NCI-H128 (cell line): Measurements from ENCODE around the gene CNR2.
"Not testable (repeated sequence)": the region's sequence is repeated elsewhere in the genome, so short reads cannot be mapped to it uniquely, and the experiment has no call there.

Experiments
- DNase-seq: peaks from one replicate; lab custom pipeline; 2025; ENCODE audit not compliant: unreplicated experiment; lab: John Stamatoyannopoulos, UW

Gene CNR2

DNA sequence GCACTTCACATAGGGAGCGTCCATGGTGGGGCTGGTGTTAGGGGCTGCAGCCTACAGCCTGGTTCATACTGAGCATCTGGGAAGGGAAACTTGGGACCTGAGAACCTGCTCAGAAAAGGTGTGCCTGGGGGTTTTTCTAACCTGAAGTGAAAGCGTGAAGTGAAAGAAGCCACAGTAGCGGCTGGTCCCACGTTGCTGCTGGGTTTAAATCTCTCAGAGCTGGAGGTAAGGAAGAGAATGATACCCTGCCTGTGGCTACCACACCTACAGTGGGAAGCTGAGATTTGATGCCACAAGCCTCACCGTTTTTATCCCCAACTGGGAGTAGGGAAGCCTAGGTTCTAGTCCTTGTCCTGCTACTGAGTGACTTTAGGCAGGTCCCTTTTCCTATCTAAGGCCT lies 24.1 kb downstream of the CNR2 start:
- DNase-seq = no peak

DNA sequence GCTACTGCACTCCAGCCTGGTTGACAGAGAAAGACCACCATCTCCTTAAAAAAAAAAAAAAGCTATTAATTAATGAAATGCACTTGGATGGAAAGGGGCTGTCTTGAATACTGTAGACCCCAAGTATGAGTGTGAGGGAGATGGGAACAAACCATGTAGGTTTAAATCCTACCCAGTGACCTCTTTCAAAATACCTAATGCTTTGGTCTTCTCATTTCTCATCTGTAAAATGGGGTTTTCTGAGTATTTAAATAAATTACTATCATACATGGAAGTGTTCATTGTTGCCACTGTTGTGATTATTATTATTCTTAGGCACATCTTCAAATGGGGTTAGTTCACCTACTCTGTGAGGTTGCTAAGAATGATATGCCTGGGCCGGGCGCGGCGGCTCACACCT lies 27.9 kb downstream of the CNR2 start:
- DNase-seq = no peak

DNA sequence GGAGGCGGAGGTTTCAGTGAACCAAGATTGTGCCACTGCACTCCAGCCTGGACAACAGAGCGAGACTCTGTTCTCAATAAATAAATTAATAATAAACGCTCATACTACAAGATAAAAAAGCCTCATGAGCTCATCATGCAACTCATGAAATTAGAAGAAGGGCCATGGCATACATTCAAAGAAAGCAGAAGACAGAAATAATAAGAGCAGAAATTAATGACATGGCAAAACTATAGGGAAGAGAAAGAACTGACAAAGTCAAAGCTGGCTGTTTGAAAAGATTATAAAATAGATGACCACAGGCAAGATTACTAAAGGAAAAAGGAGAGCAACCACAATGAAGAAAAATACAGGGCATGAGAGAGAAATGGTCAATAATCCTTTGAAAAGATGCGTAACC lies 30.4 kb downstream of the CNR2 start:
- no peak for DNase-seq

DNA sequence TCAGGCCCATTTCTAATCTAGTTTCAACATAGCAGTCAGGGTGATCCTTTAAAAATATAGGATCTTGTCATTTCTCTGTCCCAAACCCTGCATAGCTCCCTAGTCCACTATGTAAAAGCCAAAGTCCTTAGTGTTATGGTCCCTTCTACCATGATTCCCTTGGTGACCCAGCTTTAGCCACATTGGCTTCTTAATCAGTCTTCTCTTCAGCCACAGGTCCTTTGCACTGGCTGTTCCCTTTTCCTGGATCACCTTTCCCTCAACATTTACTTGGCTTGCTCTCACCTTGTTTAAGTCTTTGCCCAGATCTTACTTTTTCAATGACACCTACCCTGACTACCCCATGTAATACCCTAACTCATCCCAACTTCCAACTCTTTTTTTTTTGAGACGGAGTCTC lies 33.4 kb downstream of the CNR2 start:
- no peak for DNase-seq

DNA sequence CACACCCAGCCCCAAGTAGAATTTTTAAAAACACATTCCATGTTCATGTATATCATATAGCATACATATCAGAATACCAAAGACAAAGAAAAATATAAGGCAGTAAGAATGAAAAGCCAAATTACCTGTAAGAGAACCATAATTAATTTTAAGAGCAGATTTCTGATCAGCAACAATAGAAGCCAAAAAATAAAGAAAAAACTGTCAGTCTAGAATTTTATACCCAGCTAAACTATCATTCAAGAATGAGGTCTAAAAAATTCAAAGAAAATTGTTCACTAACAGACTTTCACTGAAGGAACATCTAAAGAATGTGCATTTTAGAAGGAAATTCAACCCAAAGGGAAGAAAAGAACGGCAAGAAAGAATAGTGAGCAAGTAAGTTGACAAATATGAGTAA lies 34.5 kb downstream of the CNR2 start:
- no peak for DNase-seq

DNA sequence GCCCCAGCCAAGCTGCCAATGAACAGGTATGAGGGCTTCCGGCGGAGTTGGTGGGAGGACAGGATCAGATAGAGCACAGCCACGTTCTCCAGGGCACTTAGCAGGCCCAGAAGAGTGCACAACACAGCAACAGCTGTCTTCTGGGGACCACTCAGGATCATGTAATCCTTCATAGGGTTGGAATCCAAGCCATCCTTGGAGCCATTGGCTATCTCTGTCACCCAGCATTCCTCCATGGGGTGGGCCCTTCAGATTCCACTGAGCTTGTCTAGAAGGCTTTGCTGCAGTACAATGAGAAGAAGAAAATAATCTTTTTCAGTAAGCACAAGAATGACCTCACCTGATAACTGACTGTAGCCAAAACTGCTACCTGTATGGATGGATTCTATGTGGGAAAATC lies 37.8 kb downstream of the CNR2 start:
- no peak for DNase-seq

DNA sequence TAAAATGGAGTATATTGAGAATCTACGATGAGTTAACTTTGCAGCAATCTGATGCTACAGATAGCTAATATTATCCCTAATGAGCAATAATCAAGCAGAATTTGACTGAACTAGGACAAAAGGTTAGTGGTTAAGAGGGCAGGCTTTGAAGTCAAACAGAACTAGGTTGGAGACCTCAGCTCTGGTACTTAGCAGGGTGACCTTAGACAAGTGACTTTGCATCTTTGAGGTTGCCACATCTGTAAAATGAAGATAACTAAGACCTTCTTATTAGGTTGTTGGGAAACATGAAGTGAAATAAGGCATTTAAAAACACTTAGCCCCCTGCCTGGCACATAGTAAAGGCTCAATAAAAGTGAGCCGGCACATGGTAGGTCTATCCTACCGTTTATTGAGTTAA lies 40.7 kb downstream of the CNR2 start:
- DNase-seq = no peak

DNA sequence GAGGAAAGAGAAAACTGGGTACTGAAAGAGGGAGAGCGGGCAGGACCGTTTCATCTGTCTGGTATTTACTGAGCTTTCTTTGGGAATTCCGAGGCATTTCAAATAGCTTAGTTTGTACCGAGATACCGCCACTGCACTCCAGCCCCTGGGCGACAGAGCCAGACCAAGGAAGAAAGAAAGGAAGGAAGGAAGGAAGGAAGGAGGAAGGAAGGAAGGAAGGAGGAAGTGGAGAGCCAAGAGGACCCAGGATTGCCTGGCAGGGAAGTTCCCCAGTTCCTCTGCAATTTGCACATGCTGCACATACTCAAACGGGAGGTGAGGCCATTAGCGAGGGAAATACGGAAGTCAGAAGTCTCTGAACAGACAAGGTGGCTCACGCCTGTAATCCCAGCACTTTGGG lies 44.1 kb downstream of the CNR2 start:
- no peak for DNase-seq

DNA sequence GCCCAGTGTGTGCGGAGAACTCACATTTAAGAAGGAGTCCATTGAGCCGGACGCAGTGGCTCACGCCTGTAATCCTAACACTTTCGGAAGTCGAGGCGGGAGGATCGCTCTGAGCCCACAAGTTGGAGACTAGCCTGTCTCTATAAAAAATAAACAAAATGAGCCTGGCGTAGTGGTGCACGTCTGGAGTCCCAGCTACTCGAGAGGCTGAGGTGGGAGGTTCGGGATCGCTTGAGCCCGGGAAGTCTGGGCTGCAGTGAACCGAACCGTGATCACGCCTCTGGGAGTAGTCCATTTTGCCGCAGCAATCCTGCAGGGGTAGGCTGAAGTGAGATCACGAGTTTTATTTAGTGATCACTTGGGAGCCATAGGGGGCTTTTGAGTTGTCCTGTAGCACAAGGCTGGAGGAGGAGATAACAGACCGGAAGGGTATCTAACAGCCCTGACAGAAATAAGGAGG lies 44.6 kb downstream of the CNR2 start:
- no peak for DNase-seq

DNA sequence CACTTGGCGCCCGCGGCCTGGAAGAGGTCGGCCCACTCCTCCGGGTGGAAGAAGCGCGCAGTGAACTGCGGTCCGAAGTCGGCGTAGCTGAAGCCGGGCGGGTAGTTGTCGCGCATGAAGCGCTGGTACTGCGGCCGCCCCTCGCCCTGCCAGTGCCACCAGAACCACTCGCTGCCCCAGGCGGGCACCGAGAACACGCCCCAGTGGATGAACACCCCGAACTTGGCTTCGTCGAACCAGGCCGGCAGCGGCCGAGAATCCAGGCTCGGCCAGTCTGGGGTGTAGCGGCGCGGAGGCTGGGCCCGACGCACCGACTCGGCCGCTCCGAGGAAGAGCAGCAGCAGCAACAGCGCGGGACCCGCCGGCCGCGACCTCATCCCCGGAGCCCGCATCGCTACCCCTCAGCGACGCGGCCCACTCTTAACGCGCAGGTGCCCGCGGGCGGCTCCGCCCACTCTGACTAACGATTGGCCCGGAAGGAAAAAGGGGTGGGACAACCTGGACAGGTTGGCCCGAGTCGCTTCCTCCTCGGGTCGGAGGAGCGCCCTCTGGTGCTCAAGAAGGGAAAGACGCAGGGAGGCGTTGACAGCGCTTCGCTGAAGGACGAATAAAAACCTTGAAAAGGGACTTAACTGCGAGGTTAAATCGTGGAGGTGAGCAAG lies 45.1 kb downstream of the CNR2 start, which contains the start of gene FUCA1:
FUCA1 (minus strand) TSS at position 396 of the 662 bp plus-strand sequence; CDS start at position 392, 4 bp downstream.
- DNase-seq = peak; percentile 98

DNA sequence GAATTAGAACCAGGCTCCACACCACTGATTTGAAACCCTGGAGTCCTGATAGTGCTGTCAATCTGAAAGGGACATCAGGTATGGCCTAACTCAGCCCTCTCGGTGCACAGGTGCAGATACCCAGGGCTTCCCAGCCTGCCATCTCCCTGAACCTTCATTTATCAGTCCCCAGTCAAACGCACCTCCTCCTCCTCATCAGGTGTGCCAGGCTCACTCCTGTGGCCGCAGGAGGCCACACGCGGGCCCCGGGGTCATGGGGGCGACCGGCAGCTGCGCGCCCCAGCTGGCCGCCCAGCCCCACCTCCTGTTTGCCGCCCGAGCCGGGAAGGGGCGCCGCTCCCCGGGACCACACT lies 45.6 kb downstream of the CNR2 start:
- no peak for DNase-seq

DNA sequence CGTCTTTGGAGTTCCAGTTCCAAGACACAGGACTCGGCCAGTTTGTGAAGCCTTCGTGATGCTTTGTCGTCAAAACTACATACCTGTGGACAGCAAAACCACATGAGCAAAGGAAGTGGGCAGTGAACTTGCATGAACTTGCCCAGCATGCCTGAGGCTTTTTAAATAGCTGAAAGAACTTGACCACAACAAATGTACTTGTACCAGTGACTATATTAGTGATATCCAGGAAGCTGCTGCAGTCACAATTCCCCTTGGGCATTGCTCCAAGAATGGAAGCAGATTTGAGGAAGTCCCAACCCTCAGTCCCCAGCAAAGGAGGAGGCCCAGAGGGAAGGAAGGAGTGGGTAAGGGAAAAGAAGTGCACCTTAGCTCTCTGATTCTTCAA lies 47.6 kb downstream of the CNR2 start:
- no peak for DNase-seq

DNA sequence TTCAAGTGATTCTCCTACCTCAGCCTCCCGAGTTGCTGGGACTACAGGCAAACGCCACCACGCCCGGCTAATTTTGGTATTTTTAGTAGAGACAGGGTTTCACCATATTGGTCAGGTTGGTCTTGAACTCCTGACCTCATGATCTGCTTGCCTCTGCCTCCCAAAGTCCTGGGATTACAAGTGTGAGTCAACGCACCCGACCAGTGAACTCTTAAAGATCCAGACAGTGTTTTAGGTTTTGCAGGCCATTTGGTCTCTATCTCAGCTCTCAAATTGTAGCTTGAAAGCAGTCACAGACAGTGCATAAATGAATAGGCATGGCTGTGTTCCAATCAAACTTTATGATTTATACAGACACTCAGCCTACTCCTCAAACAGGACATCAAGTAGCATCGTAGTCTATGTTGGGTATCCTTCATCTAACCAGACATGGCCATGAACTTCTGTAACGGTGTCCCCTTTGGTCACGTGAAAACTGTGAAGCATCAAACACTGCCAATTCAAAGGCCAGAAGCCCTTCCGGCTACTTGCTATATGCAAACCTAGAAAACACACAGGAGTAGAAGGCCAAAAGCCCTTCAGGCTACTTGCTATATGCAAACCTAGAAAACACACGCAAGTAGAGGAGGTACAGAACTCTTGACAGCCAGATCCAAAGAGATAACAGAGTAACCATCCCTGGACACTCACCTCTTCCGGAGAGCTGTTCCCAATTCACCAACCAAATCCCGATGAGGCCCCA lies 48.2 kb downstream of the CNR2 start:
- no peak for DNase-seq

DNA sequence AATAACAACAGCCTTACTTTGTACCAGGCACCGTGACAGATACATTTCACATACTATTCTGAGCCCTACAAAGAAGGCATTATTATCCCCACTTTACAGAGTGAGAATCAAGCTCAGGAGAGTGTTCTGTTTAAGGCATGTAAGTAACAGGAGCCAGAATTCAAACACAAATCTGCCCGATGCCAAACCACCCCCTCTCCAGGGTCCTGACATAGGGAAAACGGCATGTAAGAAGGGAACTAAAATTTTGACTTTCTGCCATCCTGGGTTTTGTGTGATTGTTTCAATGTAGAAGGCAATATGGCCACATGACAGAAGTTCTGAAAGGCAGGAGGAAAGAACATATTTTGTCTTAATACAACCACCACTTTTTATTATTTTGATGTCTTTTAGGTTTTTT lies 50.5 kb downstream of the CNR2 start:
- no peak for DNase-seq

DNA sequence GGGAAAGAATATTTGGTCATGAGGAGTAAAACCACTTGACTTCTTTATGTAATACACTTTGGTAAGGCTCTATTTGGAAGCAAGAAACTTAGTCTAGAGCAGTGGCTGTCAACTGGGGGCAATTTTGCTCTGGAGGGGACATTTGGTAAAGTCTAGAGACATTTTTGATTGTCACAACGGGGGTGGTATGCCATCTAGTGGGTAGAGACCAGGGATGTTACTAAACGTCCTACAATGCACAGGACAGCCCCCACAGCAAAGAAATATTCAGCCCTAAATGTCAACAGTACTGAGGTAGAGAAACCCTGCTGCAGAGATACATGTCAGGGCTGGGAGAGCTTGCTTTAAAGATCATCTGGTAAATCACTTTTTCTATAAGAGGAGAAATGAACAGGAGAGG lies 58.6 kb downstream of the CNR2 start:
- DNase-seq = no peak

DNA sequence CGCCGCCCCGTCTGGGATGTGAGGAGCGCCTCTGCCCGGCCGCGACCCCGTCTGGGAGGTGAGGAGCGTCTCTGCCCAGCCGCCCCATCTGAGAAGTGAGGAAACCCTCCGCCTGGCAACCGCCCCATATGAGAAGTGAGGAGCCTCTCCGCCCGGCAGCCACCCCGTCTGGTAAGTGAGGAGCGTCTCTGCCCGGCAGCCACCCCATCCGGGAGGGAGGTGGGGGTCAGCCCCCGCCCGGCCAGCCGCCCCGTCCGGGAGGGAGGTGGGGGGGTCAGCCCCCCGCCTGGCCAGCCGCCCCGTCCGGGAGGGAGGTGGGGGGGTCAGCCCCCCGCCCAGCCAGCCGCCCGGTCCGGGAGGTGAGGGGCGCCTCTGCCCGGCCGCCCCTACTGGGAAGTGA lies 60.0 kb downstream of the CNR2 start:
- not testable (repeated sequence) for DNase-seq

DNA sequence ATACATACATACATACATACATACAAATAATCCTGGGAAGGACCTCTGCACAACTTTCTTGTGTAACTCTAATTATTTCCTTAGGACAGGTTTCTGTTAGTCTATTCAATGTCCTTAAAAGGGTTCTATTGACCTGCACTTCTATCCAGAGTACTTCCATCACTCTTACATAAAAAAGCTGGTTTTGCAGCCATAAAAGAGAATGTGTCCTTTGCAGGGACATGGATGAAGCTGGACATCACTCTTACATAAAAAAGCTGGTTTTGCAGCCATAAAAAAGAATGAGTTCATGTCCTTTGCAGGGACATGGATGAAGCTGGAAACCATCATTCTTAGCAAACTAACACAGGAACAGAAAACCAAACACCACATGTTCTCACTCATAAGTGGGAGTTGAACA lies 61.8 kb downstream of the CNR2 start:
- DNase-seq = not testable (repeated sequence)

DNA sequence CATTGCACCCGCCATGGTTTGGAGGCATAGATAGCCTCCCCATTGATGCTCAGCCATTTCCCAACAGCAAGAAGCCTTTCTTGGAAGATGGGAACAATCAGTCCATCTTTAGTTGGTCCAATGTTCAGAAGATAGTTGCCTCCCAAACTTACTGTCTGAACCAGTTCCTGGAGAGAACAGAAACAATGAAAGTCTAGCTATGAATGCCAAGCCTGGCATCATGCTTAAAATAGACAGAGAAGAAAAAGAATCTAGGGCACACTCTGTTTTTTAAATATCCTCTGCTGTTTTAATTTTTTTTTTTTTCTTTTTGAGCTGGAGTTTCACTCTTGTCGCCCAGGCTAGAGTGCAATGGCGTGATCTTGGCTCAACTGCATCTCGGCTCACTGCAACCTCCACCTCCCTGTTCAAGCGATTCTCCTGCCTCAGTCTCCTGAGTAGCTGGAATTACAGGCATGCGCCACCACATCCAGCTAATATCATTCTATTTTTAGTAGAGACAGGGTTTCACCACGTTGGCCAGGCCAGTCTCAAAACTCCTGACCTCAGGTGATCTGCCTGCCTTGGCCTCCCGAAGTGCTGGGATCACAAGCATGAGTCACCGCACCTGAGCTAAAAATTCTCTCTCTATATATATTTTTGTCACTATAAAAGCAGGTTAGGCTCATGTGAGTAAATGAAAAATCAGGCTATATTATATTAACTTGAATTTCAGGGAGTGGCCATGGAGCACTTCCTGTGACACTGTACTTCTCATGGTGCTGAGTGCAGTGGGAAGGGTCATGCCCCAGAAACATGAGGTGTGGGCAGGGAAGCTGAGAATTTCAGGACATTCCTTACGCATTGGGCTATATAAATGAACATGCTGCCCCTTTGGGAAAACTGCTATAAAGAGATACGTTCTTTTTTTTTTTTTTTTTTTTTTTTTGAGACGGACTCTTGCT lies 64.2 kb downstream of the CNR2 start:
- DNase-seq = no peak

DNA sequence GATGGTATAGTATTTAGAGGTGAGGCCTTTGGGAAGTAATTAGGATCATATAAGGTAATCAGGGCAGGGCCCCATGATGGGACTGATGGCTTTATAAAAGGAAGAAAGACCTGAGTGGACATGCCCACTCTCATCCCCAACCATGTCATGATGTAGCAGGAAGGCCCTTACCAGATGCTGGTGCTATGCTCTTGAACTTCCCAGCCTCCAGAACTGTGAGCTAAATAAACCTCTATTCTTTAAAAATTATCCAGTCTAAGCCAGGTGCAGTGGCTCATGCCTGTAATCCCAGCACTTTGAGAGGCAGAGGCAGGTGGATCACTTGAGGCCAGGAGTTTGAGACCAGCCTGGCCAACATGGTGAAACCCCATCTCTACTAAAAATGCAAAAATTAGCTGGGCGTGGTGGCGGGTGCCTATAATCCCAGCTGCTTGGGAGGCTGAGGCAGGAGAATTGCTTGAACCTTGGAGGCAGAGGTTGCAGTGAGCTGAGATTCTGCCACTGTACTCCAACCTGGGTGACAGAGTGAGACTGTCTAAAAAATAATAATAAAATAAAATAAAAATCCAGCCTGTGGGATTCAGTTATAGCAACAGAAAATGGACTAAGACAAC lies 65.6 kb downstream of the CNR2 start:
- not testable (repeated sequence) for DNase-seq

DNA sequence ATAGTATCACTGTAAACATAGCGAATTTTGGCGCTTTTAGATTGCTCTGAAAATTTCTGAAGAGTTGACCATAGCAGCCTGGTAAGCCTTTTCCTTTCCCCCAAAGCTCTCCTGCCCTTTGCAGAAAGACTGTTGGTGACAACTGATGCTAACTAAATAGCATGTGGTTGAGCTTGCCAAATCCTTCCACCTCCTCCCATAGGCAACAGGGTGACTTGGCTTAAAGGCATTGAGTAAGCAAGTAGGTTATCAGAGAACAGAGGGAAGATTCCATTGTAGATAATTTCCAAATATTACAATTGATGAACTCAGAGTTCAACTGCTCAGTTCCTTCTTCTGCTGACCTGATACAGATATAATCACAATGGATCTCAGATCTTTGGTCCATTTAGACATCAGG lies 68.0 kb downstream of the CNR2 start:
- no peak for DNase-seq

DNA sequence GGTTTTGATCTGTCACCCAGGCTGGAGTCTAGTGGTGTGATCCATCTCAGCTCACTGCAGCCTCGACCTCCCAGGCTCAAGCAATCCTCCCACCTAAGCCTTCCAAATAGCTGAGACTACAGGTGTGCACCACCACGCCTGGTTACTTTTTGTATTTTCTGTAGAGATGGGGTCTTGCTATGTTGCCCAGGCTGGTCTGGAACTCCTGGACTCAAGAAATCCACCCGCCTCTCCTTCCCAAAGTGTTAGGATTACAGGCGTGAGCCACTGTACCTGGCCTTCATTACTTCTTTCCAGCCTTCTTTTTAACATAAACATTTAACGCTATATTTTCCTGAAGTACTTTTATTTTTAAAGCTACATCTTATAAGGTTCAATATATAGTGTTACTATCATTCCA lies 69.5 kb downstream of the CNR2 start:
- no peak for DNase-seq
